IMR-90 (cell line): ENCODE results near the gene NR2C1. TPM values are rescaled to one million over a fixed set of nuclear protein-coding genes. Genes with fewer than 3 reads are reported as not detected.

Experiments
- ATAC-seq: fragments of 200-7000 bp; cut with Tn5 transposase; 2 replicates; pipeline ENCODE4 v1.9.1; 2020; ENCODE audit warnings: low read depth, mild to moderate bottlenecking, moderate library complexity
- BruUV-seq: library from RNA; stranded (reverse); fragments of 400-500 nt; replicated peaks from 2 replicates; lab custom pipeline; 2021; lab: Mats Ljungman, UMichigan
- CTCF ChIA-PET: fragments of 300-600 bp; formaldehyde crosslinking; extraction: SDS; loops from one replicate; lab custom pipeline; 2021; ENCODE audit warnings: antibody characterized with exemption; lab: Yijun Ruan, JAX
- POLR2A ChIA-PET: fragments of 300-600 bp; sonication (Branson Sonifier 250); formaldehyde crosslinking; loops from one replicate; lab custom pipeline; 2022; ENCODE audit warnings: antibody characterized with exemption; ENCODE audit not compliant: unreplicated experiment; lab: Charles Lee
- DNase-seq: peaks from one replicate; pipeline ENCODE4 v3.0.0; 2013
- H2AFZ ChIP-seq: replicated peaks from 2 replicates; pipeline ENCODE3; 2013; ENCODE audit warnings: low read length, mild to moderate bottlenecking; ENCODE audit not compliant: poor library complexity
- H2AK5ac ChIP-seq: 2 replicates; pipeline ENCODE4 v1.6.1; 2013; ENCODE audit warnings: low read depth, low read length, inconsistent platforms
- H2AK9ac ChIP-seq: replicated peaks from 2 replicates; pipeline ENCODE3; 2013; ENCODE audit warnings: mild to moderate bottlenecking, low read depth, low read length, moderate library complexity; ENCODE audit not compliant: poor library complexity
- H2BK120ac ChIP-seq: 2 replicates; pipeline ENCODE4 v1.6.1; 2013; ENCODE audit warnings: low read depth, low read length, inconsistent platforms
- H2BK15ac ChIP-seq: 3 replicates; pipeline ENCODE4 v1.6.1; 2013; ENCODE audit warnings: low read depth, low read length, inconsistent platforms
- H2BK20ac ChIP-seq: 2 replicates; pipeline ENCODE4 v1.6.1; 2013; ENCODE audit warnings: low read depth, mild to moderate bottlenecking, inconsistent platforms, low read length, moderate library complexity
- H2BK5ac ChIP-seq: 2 replicates; pipeline ENCODE4 v1.6.1; 2013; ENCODE audit warnings: mild to moderate bottlenecking, low read depth, low read length, inconsistent platforms; ENCODE audit not compliant: poor library complexity, severe bottlenecking
- H3K14ac ChIP-seq: replicated peaks from 2 replicates; pipeline ENCODE4 v1.6.1; 2013; ENCODE audit warnings: low read depth, low read length, inconsistent platforms
- H3K18ac ChIP-seq: 2 replicates; pipeline ENCODE4 v1.6.1; 2013; ENCODE audit warnings: low read depth, low read length, control low read depth
- H3K23ac ChIP-seq: 2 replicates; pipeline ENCODE4 v1.6.1; 2013; ENCODE audit warnings: low read depth, low read length, inconsistent platforms
- H3K27ac ChIP-seq: 2 replicates; pipeline ENCODE4 v1.5.1; 2013; ENCODE audit warnings: mild to moderate bottlenecking, control low read depth, low read length; ENCODE audit not compliant: insufficient read depth
- H3K27me3 ChIP-seq: 2 replicates; pipeline ENCODE4 v1.6.1; 2013; ENCODE audit warnings: low read length; ENCODE audit not compliant: control insufficient read depth, insufficient read depth
- H3K36me3 ChIP-seq: 2 replicates; pipeline ENCODE4 v1.6.1; 2013; ENCODE audit warnings: low read length, mixed read lengths; ENCODE audit not compliant: control insufficient read depth, insufficient read depth
- H3K4ac ChIP-seq: 2 replicates; pipeline ENCODE4 v1.6.1; 2013; ENCODE audit warnings: low read depth, low read length, inconsistent platforms
- H3K4me1 ChIP-seq: 2 replicates; pipeline ENCODE4 v1.6.1; 2013; ENCODE audit warnings: low read length, mixed read lengths; ENCODE audit not compliant: control insufficient read depth, insufficient read depth
- H3K4me2 ChIP-seq: 2 replicates; pipeline ENCODE4 v1.6.1; 2013; ENCODE audit warnings: low read depth, mild to moderate bottlenecking, control low read depth, low read length, moderate library complexity
- H3K4me3 ChIP-seq: 2 replicates; pipeline ENCODE4 v1.5.1; 2013; ENCODE audit warnings: low read depth, mild to moderate bottlenecking, control low read depth, low read length, moderate library complexity; ENCODE audit not compliant: insufficient read depth
- H3K56ac ChIP-seq: 2 replicates; pipeline ENCODE4 v1.6.1; 2013; ENCODE audit warnings: low read length, inconsistent platforms; ENCODE audit not compliant: insufficient read depth; ENCODE audit errors: extremely low read depth
- H3K79me1 ChIP-seq, 2 experiments: 2 replicates each; pipeline ENCODE4 v1.6.1; 2013; ENCODE audit warnings: low read length in 2 of 2, inconsistent platforms in 1 of 2, low read depth in 1 of 2
- H3K9ac ChIP-seq: 2 replicates; pipeline ENCODE4 v1.6.1; 2013; ENCODE audit warnings: low read depth, low read length, control low read depth
- H3K9me1 ChIP-seq: 2 replicates; pipeline ENCODE4 v1.6.1; 2013; ENCODE audit warnings: low read length, inconsistent platforms; ENCODE audit not compliant: insufficient read depth
- H3K9me3 ChIP-seq: 2 replicates; pipeline ENCODE4 v1.6.1; 2013; ENCODE audit warnings: low read length; ENCODE audit not compliant: control insufficient read depth, insufficient read depth
- H4K20me1 ChIP-seq: 2 replicates; pipeline ENCODE4 v1.6.1; 2013; ENCODE audit warnings: low read length, inconsistent platforms; ENCODE audit not compliant: insufficient read depth
- H4K5ac ChIP-seq: 2 replicates; pipeline ENCODE4 v1.6.1; 2013; ENCODE audit warnings: mild to moderate bottlenecking, low read depth, low read length, control low read depth
- H4K8ac ChIP-seq, 2 experiments: 2 replicates each; pipeline ENCODE4 v1.6.1; 2013; ENCODE audit warnings: low read depth in 2 of 2, low read length in 2 of 2, control low read depth in 1 of 2, inconsistent platforms in 1 of 2
- H4K91ac ChIP-seq: 2 replicates; pipeline ENCODE4 v1.6.1; 2013; ENCODE audit warnings: low read depth, low read length, inconsistent platforms; ENCODE audit not compliant: insufficient read depth
- CHD1 ChIP-seq: IDR thresholded peaks from 2 replicates; pipeline ENCODE4 v1.6.1; 2012; ENCODE audit warnings: low read depth, low read length, improper control_type of control experiment
- MAFK ChIP-seq: IDR thresholded peaks from 2 replicates; pipeline ENCODE4 v1.6.1; 2012; ENCODE audit warnings: low read depth, low read length, improper control_type of control experiment
- MAZ ChIP-seq: IDR thresholded peaks from 2 replicates; pipeline ENCODE4 v1.6.1; 2012; ENCODE audit warnings: low read depth, mild to moderate bottlenecking, low read length, improper control_type of control experiment, moderate library complexity, borderline replicate concordance
- NFE2L2 ChIP-seq: fragments of 150-350 bp; IDR thresholded peaks from 2 replicates; pipeline ENCODE4 v1.6.1; 2016; ENCODE audit warnings: low read depth, mild to moderate bottlenecking, low read length
- POLR2A ChIP-seq: IDR thresholded peaks from 2 replicates; pipeline ENCODE4 v1.6.1; 2012; ENCODE audit warnings: mild to moderate bottlenecking, low read depth, low read length
- RFX5 ChIP-seq: IDR thresholded peaks from 2 replicates; pipeline ENCODE4 v1.8.0; 2012; ENCODE audit warnings: low read depth, mild to moderate bottlenecking, low read length, moderate library complexity
- SMC3 ChIP-seq: fragments of 150-350 bp; IDR thresholded peaks from 2 replicates; pipeline ENCODE4 v1.6.1; 2016; ENCODE audit warnings: low read depth, mild to moderate bottlenecking, antibody characterized with exemption, low read length, moderate library complexity
- WGBS, 2 experiments: methylation state at CpG; one replicate each; pipeline versions ENCODE4 v1.1.5 to v1.1.7; 2013; ENCODE audit warnings: missing lambda C conversion rate in 2 of 2; ENCODE audit not compliant: insufficient read length in 1 of 2; ENCODE audit errors: extremely low coverage in 2 of 2; 5-methylcytosine and 5-hydroxymethylcytosine counted together
- dilution Hi-C: fragments of 300-500 bp; cut with HindIII; formaldehyde crosslinking; loops from one replicate; pipeline ENCODE4 v1.14.3; 2018; ENCODE audit warnings: low sequenced_read_pairs; ENCODE audit not compliant: unreplicated experiment
- in situ Hi-C: fragments of 300-500 bp; cut with MboI; formaldehyde crosslinking; loops from 3 replicates; pipeline ENCODE4 v1.14.3; 2019; ENCODE audit warnings: low sequenced_read_pairs, inconsistent platforms, mixed read lengths
- intact Hi-C: fragments of 100-400 bp; cut with micrococcal nuclease; formaldehyde crosslinking; loops from 2 replicates; pipeline ENCODE4 v1.10.0; 2022
- polyA plus RNA-seq, 3 experiments: library from polyadenylated mRNA; depleted of rRNA; stranded (reverse); fragments of >200 nt; gene quantifications; 2 replicates each; pipeline ENCODE4 v1.2.3, GENCODE V29; 2012; ENCODE audit warnings: low replicate concordance in 1 of 3
- total RNA-seq: library from RNA; depleted of rRNA; stranded (reverse); fragments of >200 nt; gene quantifications from 2 replicates; pipeline ENCODE4 v1.2.3, GENCODE V29; 2012
- TF ChIP-seq, protein P1 (sequence below): fragments of 150-350 bp; IDR thresholded peaks from 2 replicates; pipeline ENCODE4 v1.6.1; 2016; ENCODE audit warnings: low read depth, mild to moderate bottlenecking, low read length, moderate library complexity, borderline replicate concordance

Gene NR2C1
- total and polyA plus RNA-seq, 2 of the 4 experiments (the other 2 are of a cell fraction) = 12.7 to 14.1 TPM

- Histone ChIP-seq H3K27ac (no peak overlapping the region), H4K5ac (no peak overlapping the region), H3K14ac (no peak overlapping the region), H2BK15ac (no peak overlapping the region), H2BK120ac (no peak overlapping the region), H3K36me3 (peaks cover 18% of the 10 kb centered on the region), H2AFZ (no peak overlapping the region), H3K79me1 (no peaks in the 10 kb centered on the region; a peak in 1 of 4 replicates), H4K91ac (no peak overlapping the region), H4K20me1 (no peaks in the 10 kb centered on the region), H3K4ac (no peak overlapping the region), H2AK5ac (peak overlapping the region; percentile 40; the same call in 1 of the 2 replicates), H3K56ac (no peak overlapping the region), H3K18ac (no peak overlapping the region), H3K27me3 (no peaks in the 10 kb centered on the region), H4K8ac (no peak overlapping the region), H3K9ac (no peak overlapping the region), H2AK9ac (no peak overlapping the region), H3K4me3 (no peak overlapping the region), H3K4me1 (peaks cover 2% of the 10 kb centered on the region; the same call in 1 of the 2 replicates), H3K4me2 (no peak overlapping the region), H2BK20ac (no peak overlapping the region), H3K23ac (no peak overlapping the region), H3K9me1 (peaks cover 3% of the 10 kb centered on the region; the same call in 1 of the 2 replicates), H2BK5ac (no peak overlapping the region), H3K9me3 (no peaks in the 10 kb centered on the region)
- BruUV-seq = no TSS peak
- 100% methylated on average over 4 of the region's 8 CpGs; no CpG with 5 or more reads in 1 of the 2 experiments for WGBS, 2 experiments
- in situ Hi-C loops = no loop called here
- dilution Hi-C loops = no loop called here
- intact Hi-C loops = no loop called here
- ChIA-PET CTCF (no interaction called here), POLR2A (no interaction called here)
- DNase-seq (no peak), ATAC-seq (no peak)
- no peak for TF ChIP-seq RFX5
- TF ChIP-seq, protein P1, sequence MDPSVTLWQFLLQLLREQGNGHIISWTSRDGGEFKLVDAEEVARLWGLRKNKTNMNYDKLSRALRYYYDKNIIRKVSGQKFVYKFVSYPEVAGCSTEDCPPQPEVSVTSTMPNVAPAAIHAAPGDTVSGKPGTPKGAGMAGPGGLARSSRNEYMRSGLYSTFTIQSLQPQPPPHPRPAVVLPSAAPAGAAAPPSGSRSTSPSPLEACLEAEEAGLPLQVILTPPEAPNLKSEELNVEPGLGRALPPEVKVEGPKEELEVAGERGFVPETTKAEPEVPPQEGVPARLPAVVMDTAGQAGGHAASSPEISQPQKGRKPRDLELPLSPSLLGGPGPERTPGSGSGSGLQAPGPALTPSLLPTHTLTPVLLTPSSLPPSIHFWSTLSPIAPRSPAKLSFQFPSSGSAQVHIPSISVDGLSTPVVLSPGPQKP = no peak
- TF ChIP-seq NFE2L2 = no peak
- TF ChIP-seq MAZ = no peak
- no peak for TF ChIP-seq SMC3
- TF ChIP-seq CHD1 = no peak
- no peak for TF ChIP-seq POLR2A
- TF ChIP-seq MAFK = no peak
Measured at GRCh38 chr12:95105540-95105939, 32.1 kb upstream of the NR2C1 start.
